HEK293 (cell line): Measurements from ENCODE around the gene EXT2.

Experiments used
- CTCF ChIA-PET: fragments of 350-600 bp; formaldehyde crosslinking; extraction: SDS; loops from one replicate; lab custom pipeline; 2021; ENCODE audit warnings: antibody characterized with exemption; lab: Yijun Ruan, JAX
- POLR2A ChIA-PET: fragments of 300-600 bp; formaldehyde crosslinking; extraction: SDS; loops from one replicate; lab custom pipeline; 2020; ENCODE audit warnings: antibody characterized with exemption, inconsistent platforms; lab: Yijun Ruan, JAX
- H3K27ac ChIP-seq: fragments of 200-500 bp; sonication (Bioruptor generic); 2 replicates; pipeline ENCODE4 v1.5.1; 2014; ENCODE audit warnings: low read depth, low read length, control low read depth, inconsistent platforms; ENCODE audit errors: extremely low read depth
- H3K36me3 ChIP-seq, 2 experiments: fragments of 200-500 bp in 1 of 2; sonication (Bioruptor generic) in 1 of 2; 1 replicate in 1 of 2; 2 replicates in 1 of 2; pipeline ENCODE4 v1.5.1; 2014 to 2017; ENCODE audit warnings: inconsistent platforms in 2 of 2, low read length in 2 of 2; ENCODE audit not compliant: control insufficient read depth in 2 of 2, insufficient read depth in 1 of 2
- H3K4me1 ChIP-seq: fragments of 200-500 bp; sonication (Bioruptor generic); 2 replicates; pipeline ENCODE4 v1.5.1; 2014; ENCODE audit warnings: mild to moderate bottlenecking, low read length, inconsistent platforms; ENCODE audit not compliant: control insufficient read depth, insufficient read depth
- H3K4me3 ChIP-seq: 2 replicates; pipeline ENCODE4 v1.5.1; 2011; ENCODE audit warnings: low read depth, mild to moderate bottlenecking, control low read depth, low read length, moderate library complexity
- H3K9me3 ChIP-seq: fragments of 200-500 bp; sonication (Bioruptor generic); 2 replicates; pipeline ENCODE4 v1.5.1; 2014; ENCODE audit warnings: low read depth, low read length, inconsistent platforms; ENCODE audit not compliant: control insufficient read depth, insufficient read depth
- BCL11B ChIP-seq: fragments of 450-650 bp; formaldehyde crosslinking; IDR thresholded peaks from 2 replicates; pipeline ENCODE4 v1.5.1; 2016; ENCODE audit warnings: low read depth, missing biosample characterization, missing genetic modification characterization
- IKZF3 ChIP-seq: fragments of 450-650 bp; IDR thresholded peaks from 2 replicates; pipeline ENCODE4 v1.5.0; 2018; ENCODE audit warnings: missing biosample characterization, mild to moderate bottlenecking, missing genetic modification characterization, moderate library complexity
- PATZ1 ChIP-seq: fragments of 450-650 bp; formaldehyde crosslinking; IDR thresholded peaks from 2 replicates; pipeline ENCODE4 v1.5.1; 2016; ENCODE audit warnings: missing biosample characterization, missing genetic modification characterization
- PRDM6 ChIP-seq: fragments of 450-650 bp; formaldehyde crosslinking; IDR thresholded peaks from 2 replicates; pipeline ENCODE4 v1.5.1; 2017; ENCODE audit warnings: missing biosample characterization, missing genetic modification characterization
- SCRT1 ChIP-seq: fragments of 450-650 bp; formaldehyde crosslinking; IDR thresholded peaks from 2 replicates; pipeline ENCODE4 v1.5.1; 2016; ENCODE audit warnings: missing biosample characterization, missing genetic modification characterization, borderline replicate concordance
- ZFP41 ChIP-seq: fragments of 450-650 bp; formaldehyde crosslinking; IDR thresholded peaks from 2 replicates; pipeline ENCODE4 v1.5.1; 2016; ENCODE audit warnings: missing biosample characterization, missing genetic modification characterization, borderline replicate concordance
- ZNF132 ChIP-seq: fragments of 450-650 bp; formaldehyde crosslinking; IDR thresholded peaks from 2 replicates; pipeline ENCODE4 v1.5.1; 2017; ENCODE audit warnings: missing biosample characterization, missing genetic modification characterization, borderline replicate concordance
- ZNF19 ChIP-seq: fragments of 450-650 bp; formaldehyde crosslinking; IDR thresholded peaks from 2 replicates; pipeline ENCODE4; 2016; ENCODE audit warnings: missing biosample characterization, missing genetic modification characterization, low read depth
- ZNF24 ChIP-seq: fragments of 450-650 bp; formaldehyde crosslinking; IDR thresholded peaks from 2 replicates; pipeline ENCODE4 v1.5.1; 2016; ENCODE audit warnings: missing biosample characterization, missing genetic modification characterization
- ZNF248 ChIP-seq: fragments of 450-650 bp; formaldehyde crosslinking; IDR thresholded peaks from 2 replicates; pipeline ENCODE4 v1.5.1; 2017; ENCODE audit warnings: missing biosample characterization, missing genetic modification characterization
- ZNF398 ChIP-seq: fragments of 450-650 bp; formaldehyde crosslinking; IDR thresholded peaks from 2 replicates; pipeline ENCODE4 v1.5.1; 2017; ENCODE audit warnings: missing biosample characterization, missing genetic modification characterization
- ZNF514 ChIP-seq: fragments of 450-650 bp; formaldehyde crosslinking; IDR thresholded peaks from 2 replicates; pipeline ENCODE4 v1.5.1; 2016; ENCODE audit warnings: missing biosample characterization, missing genetic modification characterization
- ZNF521 ChIP-seq: fragments of 450-650 bp; formaldehyde crosslinking; IDR thresholded peaks from 2 replicates; pipeline ENCODE4 v1.5.1; 2017; ENCODE audit warnings: missing biosample characterization, mild to moderate bottlenecking, missing genetic modification characterization
- ZNF580 ChIP-seq: fragments of 450-650 bp; formaldehyde crosslinking; IDR thresholded peaks from 2 replicates; pipeline ENCODE4 v1.5.1; 2016; ENCODE audit warnings: missing biosample characterization, missing genetic modification characterization
- ZNF776 ChIP-seq: fragments of 450-650 bp; formaldehyde crosslinking; IDR thresholded peaks from 2 replicates; pipeline ENCODE4 v1.5.0; 2017; ENCODE audit warnings: missing biosample characterization, missing genetic modification characterization, borderline replicate concordance
- ZNF777 ChIP-seq: fragments of 450-650 bp; formaldehyde crosslinking; IDR thresholded peaks from 2 replicates; pipeline ENCODE4 v1.5.1; 2017; ENCODE audit warnings: missing biosample characterization, missing genetic modification characterization, borderline replicate concordance
- TF ChIP-seq, protein P1 (sequence below): fragments of 450-650 bp; IDR thresholded peaks from 2 replicates; pipeline ENCODE4 v1.5.1; 2018; ENCODE audit warnings: missing biosample characterization, mild to moderate bottlenecking, missing genetic modification characterization
- TF ChIP-seq, protein P2 (sequence below): fragments of 450-650 bp; formaldehyde crosslinking; IDR thresholded peaks from 2 replicates; pipeline ENCODE4 v1.5.1; 2017; ENCODE audit warnings: missing biosample characterization, missing genetic modification characterization
- TF ChIP-seq, protein P3 (sequence below): fragments of 450-650 bp; formaldehyde crosslinking; IDR thresholded peaks from 2 replicates; pipeline ENCODE4 v1.5.1; 2016; ENCODE audit warnings: missing biosample characterization, missing genetic modification characterization

The EXT2 gene

GRCh38 chr11:44243086-44243485 is 147.6 kb downstream of the EXT2 start:
- Histone ChIP-seq H3K4me1 (no peaks in the 10 kb centered on the region), H3K36me3 (peaks cover 0 to 48% of the 10 kb centered on the region in 2 experiments; a peak in 1 of 3 replicates), H3K27ac (no peak overlapping the region), H3K4me3 (no peak overlapping the region), H3K9me3 (no peaks in the 10 kb centered on the region)
- ChIA-PET CTCF (interaction anchor here (1.0 to 1.2 kb wide), 4 partner anchors 14 to 281 kb away, joined by 3 to 8 read pairs (median 4); no protein-coding TSS in a partner anchor), POLR2A (no interaction called here)
- TF ChIP-seq ZNF19 (tag by site-specific recombination) (no peak), ZNF514 (no peak), ZNF132 (tag by site-specific recombination) (no peak), ZNF776 (tag by site-specific recombination) (no peak), PRDM6 (no peak), ZNF248 (no peak), ZNF24 (tag by site-specific recombination) (no peak), ZNF398 (no peak), ZNF580 (tag by site-specific recombination) (no peak), PATZ1 (tag by site-specific recombination) (no peak), ZNF777 (tag by site-specific recombination) (no peak), ZFP41 (tag by site-specific recombination) (no peak), BCL11B (no peak), IKZF3 (tag by site-specific recombination) (no peak), ZNF521 (tag by site-specific recombination) (no peak), SCRT1 (tag by site-specific recombination) (no peak)
- TF ChIP-seq, protein P1, sequence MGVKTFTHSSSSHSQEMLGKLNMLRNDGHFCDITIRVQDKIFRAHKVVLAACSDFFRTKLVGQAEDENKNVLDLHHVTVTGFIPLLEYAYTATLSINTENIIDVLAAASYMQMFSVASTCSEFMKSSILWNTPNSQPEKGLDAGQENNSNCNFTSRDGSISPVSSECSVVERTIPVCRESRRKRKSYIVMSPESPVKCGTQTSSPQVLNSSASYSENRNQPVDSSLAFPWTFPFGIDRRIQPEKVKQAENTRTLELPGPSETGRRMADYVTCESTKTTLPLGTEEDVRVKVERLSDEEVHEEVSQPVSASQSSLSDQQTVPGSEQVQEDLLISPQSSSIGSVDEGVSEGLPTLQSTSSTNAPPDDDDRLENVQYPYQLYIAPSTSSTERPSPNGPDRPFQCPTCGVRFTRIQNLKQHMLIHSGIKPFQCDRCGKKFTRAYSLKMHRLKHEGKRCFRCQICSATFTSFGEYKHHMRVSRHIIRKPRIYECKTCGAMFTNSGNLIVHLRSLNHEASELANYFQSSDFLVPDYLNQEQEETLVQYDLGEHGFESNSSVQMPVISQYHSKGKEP, result no peak
- TF ChIP-seq, protein P2, sequence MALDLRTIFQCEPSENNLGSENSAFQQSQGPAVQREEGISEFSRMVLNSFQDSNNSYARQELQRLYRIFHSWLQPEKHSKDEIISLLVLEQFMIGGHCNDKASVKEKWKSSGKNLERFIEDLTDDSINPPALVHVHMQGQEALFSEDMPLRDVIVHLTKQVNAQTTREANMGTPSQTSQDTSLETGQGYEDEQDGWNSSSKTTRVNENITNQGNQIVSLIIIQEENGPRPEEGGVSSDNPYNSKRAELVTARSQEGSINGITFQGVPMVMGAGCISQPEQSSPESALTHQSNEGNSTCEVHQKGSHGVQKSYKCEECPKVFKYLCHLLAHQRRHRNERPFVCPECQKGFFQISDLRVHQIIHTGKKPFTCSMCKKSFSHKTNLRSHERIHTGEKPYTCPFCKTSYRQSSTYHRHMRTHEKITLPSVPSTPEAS (tag by site-specific recombination), result no peak
- TF ChIP-seq, protein P3, sequence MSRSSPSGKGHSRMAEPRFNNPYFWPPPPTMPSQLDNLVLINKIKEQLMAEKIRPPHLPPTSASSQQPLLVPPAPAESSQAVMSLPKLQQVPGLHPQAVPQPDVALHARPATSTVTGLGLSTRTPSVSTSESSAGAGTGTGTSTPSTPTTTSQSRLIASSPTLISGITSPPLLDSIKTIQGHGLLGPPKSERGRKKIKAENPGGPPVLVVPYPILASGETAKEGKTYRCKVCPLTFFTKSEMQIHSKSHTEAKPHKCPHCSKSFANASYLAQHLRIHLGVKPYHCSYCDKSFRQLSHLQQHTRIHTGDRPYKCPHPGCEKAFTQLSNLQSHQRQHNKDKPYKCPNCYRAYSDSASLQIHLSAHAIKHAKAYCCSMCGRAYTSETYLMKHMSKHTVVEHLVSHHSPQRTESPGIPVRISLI (tag by site-specific recombination), result no peak
